H9 (cell line): ENCODE results near the gene LRIG1. TPM values are rescaled to one million over a fixed set of nuclear protein-coding genes. Genes with fewer than 3 reads are reported as not detected.

ENCODE experiments used
- DNase-seq: peaks from one replicate; pipeline ENCODE4 v3.0.0-alpha.2; 2017
- H2AFZ ChIP-seq: one replicate; pipeline ENCODE4 v1.6.1; 2013; ENCODE audit warnings: mild to moderate bottlenecking, low read length, control low read depth, moderate library complexity
- H2AK5ac ChIP-seq: 2 replicates; pipeline ENCODE4 v1.6.1; 2013; ENCODE audit warnings: low read length, control low read depth, mixed read lengths; ENCODE audit not compliant: insufficient read length
- H2BK120ac ChIP-seq: one replicate; pipeline ENCODE4 v1.6.1; 2013; ENCODE audit warnings: low read depth, mild to moderate bottlenecking, low read length, control low read depth, inconsistent platforms; ENCODE audit not compliant: poor library complexity, severe bottlenecking
- H2BK12ac ChIP-seq: 2 replicates; pipeline ENCODE4 v1.6.1; 2013; ENCODE audit warnings: low read length, control low read depth, mixed read lengths, low read depth; ENCODE audit not compliant: insufficient read length
- H2BK15ac ChIP-seq: 2 replicates; pipeline ENCODE4 v1.6.1; 2013; ENCODE audit warnings: low read depth, low read length, control low read depth
- H2BK20ac ChIP-seq: one replicate; pipeline ENCODE4 v1.6.1; 2013; ENCODE audit warnings: low read depth, mild to moderate bottlenecking, low read length, control low read depth, inconsistent platforms; ENCODE audit not compliant: poor library complexity, severe bottlenecking
- H2BK5ac ChIP-seq: 2 replicates; pipeline ENCODE4 v1.6.1; 2013; ENCODE audit warnings: low read length, control low read depth, mixed read lengths; ENCODE audit not compliant: insufficient read length
- H3K14ac ChIP-seq: 2 replicates; pipeline ENCODE4 v1.6.1; 2013; ENCODE audit warnings: low read length, control low read depth; ENCODE audit not compliant: insufficient read depth
- H3K18ac ChIP-seq: 2 replicates; pipeline ENCODE4 v1.6.1; 2013; ENCODE audit warnings: low read depth, mild to moderate bottlenecking, mixed read lengths, low read length, control low read depth; ENCODE audit not compliant: insufficient read length
- H3K23ac ChIP-seq: 2 replicates; pipeline ENCODE4 v1.6.1; 2013; ENCODE audit warnings: low read length, control low read depth, mixed read lengths, low read depth; ENCODE audit not compliant: insufficient read length
- H3K23me2 ChIP-seq: 2 replicates; pipeline ENCODE4 v1.6.1; 2013; ENCODE audit warnings: low read depth, mild to moderate bottlenecking, mixed read lengths, low read length, control low read depth; ENCODE audit not compliant: insufficient read length, poor library complexity, severe bottlenecking
- H3K27ac ChIP-seq: 2 replicates; pipeline ENCODE4 v1.5.1; 2013; ENCODE audit warnings: low read length, control low read depth, mixed read lengths, low read depth; ENCODE audit not compliant: insufficient read length
- H3K27me3 ChIP-seq: 2 replicates; pipeline ENCODE4 v1.6.1; 2013; ENCODE audit warnings: low read length, control low read depth, inconsistent platforms; ENCODE audit not compliant: insufficient read depth
- H3K4ac ChIP-seq: 2 replicates; pipeline ENCODE4 v1.6.1; 2013; ENCODE audit warnings: low read depth, mild to moderate bottlenecking, control low read depth, inconsistent platforms, low read length, moderate library complexity
- H3K4me1 ChIP-seq: 2 replicates; pipeline ENCODE4 v1.6.1; 2013; ENCODE audit warnings: low read length, control low read depth, inconsistent platforms; ENCODE audit not compliant: insufficient read depth
- H3K4me2 ChIP-seq: 2 replicates; pipeline ENCODE4 v1.6.1; 2013; ENCODE audit warnings: low read length, control low read depth, mixed read lengths; ENCODE audit not compliant: insufficient read length, insufficient read depth
- H3K56ac ChIP-seq: 2 replicates; pipeline ENCODE4 v1.6.1; 2013; ENCODE audit warnings: low read depth, mild to moderate bottlenecking, mixed read lengths, low read length, control low read depth; ENCODE audit not compliant: insufficient read length
- H3K79me1 ChIP-seq: 2 replicates; pipeline ENCODE4 v1.6.1; 2013; ENCODE audit warnings: low read depth, mild to moderate bottlenecking, moderate library complexity, low read length, control low read depth, inconsistent platforms; ENCODE audit not compliant: insufficient read depth, poor library complexity, severe bottlenecking
- H3K79me2 ChIP-seq: 2 replicates; pipeline ENCODE4 v1.6.1; 2013; ENCODE audit warnings: low read length, control low read depth, inconsistent platforms; ENCODE audit not compliant: insufficient read depth
- H3K9ac ChIP-seq: 2 replicates; pipeline ENCODE4 v1.6.1; 2013; ENCODE audit warnings: low read length, control low read depth, mixed read lengths; ENCODE audit not compliant: insufficient read length; ENCODE audit errors: extremely low read depth
- H3K9me3 ChIP-seq: one replicate; pipeline ENCODE4 v1.6.1; 2013; ENCODE audit warnings: low read depth, low read length, inconsistent platforms; ENCODE audit not compliant: control insufficient read depth
- H3T11ph ChIP-seq: one replicate; pipeline ENCODE4 v1.6.1; 2013; ENCODE audit warnings: mild to moderate bottlenecking, low read length, control low read depth, inconsistent platforms
- H4K20me1 ChIP-seq: one replicate; pipeline ENCODE4 v1.6.1; 2013; ENCODE audit not compliant: control insufficient read depth, insufficient read length, insufficient read depth
- H4K5ac ChIP-seq: 2 replicates; pipeline ENCODE4 v1.6.1; 2013; ENCODE audit warnings: low read depth, mild to moderate bottlenecking, mixed read lengths, low read length, control low read depth; ENCODE audit not compliant: insufficient read length
- H4K8ac ChIP-seq: replicated peaks from 2 replicates; pipeline ENCODE4 v1.6.1; 2013; ENCODE audit warnings: low read length, control low read depth, mixed read lengths, low read depth; ENCODE audit not compliant: insufficient read length
- H4K91ac ChIP-seq: 2 replicates; pipeline ENCODE4 v1.6.1; 2013; ENCODE audit warnings: low read depth, mild to moderate bottlenecking, moderate library complexity, mixed read lengths, low read length, control low read depth; ENCODE audit not compliant: insufficient read length
- H3K27ac Mint-ChIP-seq, 3 experiments: 2 replicates in 2 of 3; 3 replicates in 1 of 3; pipeline ENCODE4 v1.8.0; 2020 to 2021; ENCODE audit warnings: mixed read lengths in 3 of 3, mild to moderate bottlenecking in 1 of 3, moderate library complexity in 1 of 3
- H3K27me3 Mint-ChIP-seq: 2 replicates; pipeline ENCODE4 v1.8.0; 2021; ENCODE audit warnings: low read depth, mild to moderate bottlenecking, moderate library complexity, mixed read lengths
- H3K36me3 Mint-ChIP-seq, 3 experiments: 2 replicates in 2 of 3; 3 replicates in 1 of 3; pipeline ENCODE4 v1.8.0; 2020 to 2021; ENCODE audit warnings: low read depth in 3 of 3, mixed read lengths in 3 of 3; ENCODE audit not compliant: insufficient read depth in 1 of 3
- H3K4me1 Mint-ChIP-seq, 2 experiments: 2 replicates each; pipeline ENCODE4 v1.8.0; 2020; ENCODE audit warnings: mixed read lengths in 2 of 2
- H3K4me3 Mint-ChIP-seq, 2 experiments: 2 replicates in 1 of 2; 3 replicates in 1 of 2; pipeline ENCODE4 v1.8.0; 2020 to 2021; ENCODE audit warnings: mild to moderate bottlenecking in 2 of 2, mixed read lengths in 2 of 2, moderate library complexity in 1 of 2
- H3K9me3 Mint-ChIP-seq, 2 experiments: 2 replicates in 1 of 2; 3 replicates in 1 of 2; pipeline ENCODE4 v1.8.0; 2020; ENCODE audit warnings: mild to moderate bottlenecking in 2 of 2, mixed read lengths in 2 of 2, moderate library complexity in 1 of 2
- CTCF ChIP-seq: fragments of 200-600 bp; sonication (generic); conservative IDR thresholded peaks from 3 replicates; pipeline ENCODE4 v1.8.0; 2021; ENCODE audit warnings: antibody characterized with exemption, mild to moderate bottlenecking
- WGBS: extraction: QIAGEN DNeasy Blood & Tissue Kit; methylation state at CpG from one replicate; pipeline ENCODE4 v1.1.7; 2013; ENCODE audit warnings: missing lambda C conversion rate, low lambda C conversion rate, mixed read lengths; ENCODE audit not compliant: insufficient read length; ENCODE audit errors: extremely low coverage; 5-methylcytosine and 5-hydroxymethylcytosine counted together
- total RNA-seq: library from RNA; stranded (reverse); gene quantifications from 2 replicates; pipeline ENCODE4 v1.2.1, GENCODE V29; 2021

Gene LRIG1
- total RNA-seq, 1 experiment from 2014 or later: 70.3 TPM

DNA sequence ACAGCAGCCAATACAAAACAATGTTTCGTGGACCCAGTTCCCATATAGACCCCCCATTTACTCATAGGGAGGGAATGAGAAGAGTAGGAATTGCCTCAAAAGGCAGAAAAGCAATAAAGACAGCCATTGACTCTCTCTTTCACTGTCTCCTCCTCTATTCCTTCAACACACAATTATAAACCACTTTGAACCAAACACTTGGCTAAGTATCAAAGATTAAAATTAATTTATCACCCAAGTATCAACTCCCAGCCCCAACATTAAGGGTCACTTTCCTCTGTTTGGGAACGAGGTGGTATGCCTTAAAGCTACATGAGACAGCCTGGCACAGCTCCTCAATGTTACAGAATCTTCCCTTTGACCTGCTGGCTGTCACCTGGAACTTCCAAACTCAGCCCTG is 16.4 kb upstream of the LRIG1 start:
- no CpG with 5 or more reads among the region's 2 CpGs for WGBS
- Histone ChIP-seq H4K5ac (no peak overlapping the region), H3K56ac (no peak overlapping the region), H2BK20ac (no peak overlapping the region), H3K27ac (no peak overlapping the region), H3K27me3 (no peaks in the 10 kb centered on the region), H2BK5ac (no peak overlapping the region), H3K18ac (no peak overlapping the region), H3K9ac (no peak overlapping the region), H2AFZ (no peak overlapping the region), H4K20me1 (no peaks in the 10 kb centered on the region), H3K23ac (no peak overlapping the region), H3K79me2 (no peaks in the 10 kb centered on the region), H3K23me2 (no peaks in the 10 kb centered on the region), H3K14ac (no peak overlapping the region), H2BK12ac (no peak overlapping the region), H3K4me1 (no peaks in the 10 kb centered on the region; the same call in 1 of the 2 replicates), H3T11ph (no peak overlapping the region), H3K9me3 (no peaks in the 10 kb centered on the region), H4K8ac (no peak overlapping the region), H3K4me2 (no peak overlapping the region), H2AK5ac (no peak overlapping the region), H3K79me1 (no peaks in the 10 kb centered on the region), H2BK15ac (no peak overlapping the region), H4K91ac (no peak overlapping the region), H3K4ac (no peak overlapping the region), H2BK120ac (no peak overlapping the region)
- H3K4me3 Mint-ChIP-seq: no peak overlapping the region
- no peak overlapping the region for H3K27ac Mint-ChIP-seq
- H3K36me3 Mint-ChIP-seq: no peaks in the 10 kb centered on the region; a peak in 2 of 7 replicates
- H3K27me3 Mint-ChIP-seq: peaks cover 14% of the 10 kb centered on the region; the same call in 1 of the 2 replicates
- no peak for TF ChIP-seq CTCF
- no peak for DNase-seq
- H3K4me1 Mint-ChIP-seq: peaks cover 12% of the 10 kb centered on the region in 2 experiments
- peaks cover 0 to 3% of the 10 kb centered on the region in 2 experiments; a peak in 1 of 5 replicates for H3K9me3 Mint-ChIP-seq
